GM10266 (cell line): ENCODE measurements around the gene TNNI3K.

Experiments used
- DNase-seq: peaks from one replicate; pipeline ENCODE4 v3.0.0; 2012; ENCODE audit errors: extremely low spot score
- CTCF ChIP-seq: IDR thresholded peaks from 2 replicates; pipeline ENCODE4 v1.5.1; 2012; ENCODE audit warnings: mild to moderate bottlenecking, low read depth; ENCODE audit not compliant: control insufficient read depth, insufficient read depth; ENCODE audit errors: missing control alignments

Gene TNNI3K

GRCh38 chr1:74235153-74235552, at the start of gene TNNI3K:
TSS of gene TNNI3K (plus strand) at chr1:74235387. CDS start at chr1:74235452, 65 bp downstream.
- TF ChIP-seq CTCF, result no peak
- no peak for DNase-seq

GRCh38 chr1:74193908-74194307, 41.3 kb upstream of the TNNI3K start:
- no peak for TF ChIP-seq CTCF
- DNase-seq, result no peak

- TF ChIP-seq CTCF, result no peak
- DNase-seq, result no peak
Measured at GRCh38 chr1:74195339-74195738, 39.8 kb upstream of the TNNI3K start.

- peak; percentile 4 for DNase-seq
- no peak for TF ChIP-seq CTCF
Measured at GRCh38 chr1:74197255-74197654, 37.9 kb upstream of the TNNI3K start.

GRCh38 chr1:74197657-74198552, 37.3 kb upstream of the TNNI3K start, which contains the start of the genes FPGT and LRRIQ3:
TSS of gene FPGT (plus strand) at chr1:74198242. CDS start at chr1:74198279, 37 bp downstream.
TSS of gene LRRIQ3 (minus strand) at chr1:74198176. CDS start at chr1:74183684, 14,492 bp downstream.
- no peak for TF ChIP-seq CTCF
- DNase-seq, result peak; percentile 90

- no peak for TF ChIP-seq CTCF
- DNase-seq, result no peak
Measured at GRCh38 chr1:74199504-74199903, 35.7 kb upstream of the TNNI3K start.

GRCh38 chr1:74205266-74205665, 29.9 kb upstream of the TNNI3K start:
- TF ChIP-seq CTCF, result no peak
- no peak for DNase-seq
